CD4-positive, alpha-beta T cell treated with Interleukin-17A for 4 hours (primary cell): ENCODE data around the gene EI24.

ENCODE experiments used
- DNase-seq: peaks from one replicate; pipeline ENCODE4 v3.0.0-alpha.2; 2020; ENCODE audit warnings: mixed read lengths

Gene EI24

DNA sequence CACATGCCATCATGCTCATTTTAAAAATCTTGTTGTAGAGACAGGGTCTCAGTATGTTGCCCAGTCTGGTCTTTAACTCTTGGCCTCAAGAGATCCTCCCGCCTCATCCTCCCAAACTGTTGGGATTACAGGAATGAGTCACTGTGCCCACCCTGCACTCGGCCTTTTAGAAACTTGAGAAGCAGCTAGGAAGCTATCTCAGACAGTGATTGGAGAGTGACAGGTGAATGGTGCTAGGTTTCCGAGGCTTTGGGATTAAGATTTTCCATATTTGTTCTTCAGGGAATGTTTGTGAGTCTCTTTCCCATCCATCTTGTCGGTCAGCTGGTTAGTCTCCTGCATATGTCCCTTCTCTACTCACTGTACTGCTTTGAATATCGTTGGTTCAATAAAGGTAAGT lies 10.5 kb downstream of the EI24 start:
- DNase-seq, result no peak

DNA sequence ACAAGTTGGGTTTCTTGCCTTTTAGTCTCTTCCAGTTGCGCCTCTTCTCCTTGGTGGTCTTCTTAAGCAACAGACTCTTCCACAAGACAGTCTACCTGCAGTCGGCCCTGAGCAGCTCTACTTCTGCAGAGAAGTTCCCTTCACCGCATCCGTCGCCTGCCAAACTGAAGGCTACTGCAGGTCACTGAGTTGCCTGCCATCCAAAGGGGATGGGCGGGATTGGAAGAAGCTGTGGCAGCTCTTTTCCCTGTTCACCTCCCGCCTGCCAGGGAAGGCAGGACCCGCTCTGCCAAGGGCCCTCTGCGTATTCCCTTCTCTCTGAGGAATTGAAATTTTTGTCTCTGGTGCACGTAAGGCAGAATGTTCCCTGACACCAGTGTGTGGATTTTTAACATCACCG lies 14.2 kb downstream of the EI24 start:
- no peak for DNase-seq

DNA sequence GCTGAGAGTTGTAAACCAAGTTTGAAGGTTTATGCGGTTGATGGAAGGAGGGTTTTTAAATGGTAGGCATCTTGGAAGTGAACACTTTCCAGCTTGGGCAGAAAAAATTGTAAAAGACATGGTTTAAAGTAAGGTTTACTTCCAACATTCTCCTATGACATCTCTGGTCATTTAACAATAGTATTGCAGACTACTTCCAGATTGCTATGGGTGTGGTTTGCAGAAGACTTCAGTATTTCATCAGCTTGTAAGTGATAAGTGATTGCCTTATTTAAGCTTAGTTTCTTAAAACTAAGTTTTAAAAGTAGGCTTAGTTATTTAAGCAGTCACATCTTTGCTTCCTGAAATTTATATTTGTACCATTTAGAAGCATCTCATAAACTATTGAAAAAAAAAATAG lies 16.2 kb downstream of the EI24 start:
- DNase-seq, result no peak

DNA sequence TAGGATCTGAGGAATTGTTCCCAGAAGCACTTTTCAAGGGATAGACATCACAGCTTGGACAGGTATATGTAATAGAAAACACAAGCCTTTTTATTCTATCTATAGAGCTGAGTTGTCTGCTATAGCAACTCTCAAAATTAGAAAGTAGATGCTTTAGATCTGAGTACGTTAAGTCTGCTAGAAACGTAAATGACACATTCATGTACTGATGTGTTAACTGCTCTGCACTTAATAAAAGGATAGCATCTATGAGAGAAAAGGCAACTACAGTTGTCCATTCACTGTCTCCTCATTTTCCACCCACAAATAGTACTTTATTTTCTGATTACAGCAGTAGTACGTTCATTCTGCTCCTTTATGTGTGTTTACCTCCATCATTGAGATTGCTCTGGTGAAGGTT lies 17.3 kb downstream of the EI24 start:
- DNase-seq, result no peak

DNA sequence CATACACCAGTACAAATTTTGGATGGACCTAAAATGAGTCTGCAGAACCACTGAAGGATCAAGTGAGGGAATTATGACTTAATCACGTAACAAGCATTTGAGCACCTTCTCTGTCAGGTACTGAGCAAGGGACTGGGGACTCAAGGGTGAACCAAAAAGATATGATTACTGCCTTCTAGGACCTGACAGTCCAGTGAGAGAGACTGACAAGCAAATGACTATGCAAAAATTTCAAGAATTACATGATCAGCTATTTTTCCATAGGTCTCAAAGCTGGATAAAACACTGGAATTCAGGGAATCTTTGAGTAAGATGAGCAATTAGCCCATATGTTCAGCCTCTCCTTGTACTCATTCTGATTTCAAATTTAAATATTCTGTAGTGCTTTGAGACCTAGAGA lies 18.2 kb downstream of the EI24 start:
- no peak for DNase-seq

DNA sequence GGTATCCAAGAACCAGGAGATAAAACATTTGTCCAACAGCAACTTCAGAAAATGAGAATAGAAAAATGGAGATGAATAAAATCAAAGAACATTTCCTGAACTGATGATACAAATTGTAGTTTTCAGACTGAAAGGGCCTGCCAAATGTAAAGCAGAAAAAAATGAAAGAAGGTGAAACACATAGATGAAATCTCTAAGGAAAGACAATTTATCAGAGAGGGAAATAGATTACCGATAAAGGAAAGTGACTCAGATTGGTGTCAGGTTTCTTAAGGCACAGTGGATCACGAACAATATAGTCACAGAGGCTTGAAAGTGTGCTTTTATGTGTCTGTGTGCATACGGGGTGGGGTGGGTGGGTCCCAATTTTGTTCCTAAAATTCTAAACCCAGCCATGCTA lies 19.2 kb downstream of the EI24 start:
- no peak for DNase-seq

DNA sequence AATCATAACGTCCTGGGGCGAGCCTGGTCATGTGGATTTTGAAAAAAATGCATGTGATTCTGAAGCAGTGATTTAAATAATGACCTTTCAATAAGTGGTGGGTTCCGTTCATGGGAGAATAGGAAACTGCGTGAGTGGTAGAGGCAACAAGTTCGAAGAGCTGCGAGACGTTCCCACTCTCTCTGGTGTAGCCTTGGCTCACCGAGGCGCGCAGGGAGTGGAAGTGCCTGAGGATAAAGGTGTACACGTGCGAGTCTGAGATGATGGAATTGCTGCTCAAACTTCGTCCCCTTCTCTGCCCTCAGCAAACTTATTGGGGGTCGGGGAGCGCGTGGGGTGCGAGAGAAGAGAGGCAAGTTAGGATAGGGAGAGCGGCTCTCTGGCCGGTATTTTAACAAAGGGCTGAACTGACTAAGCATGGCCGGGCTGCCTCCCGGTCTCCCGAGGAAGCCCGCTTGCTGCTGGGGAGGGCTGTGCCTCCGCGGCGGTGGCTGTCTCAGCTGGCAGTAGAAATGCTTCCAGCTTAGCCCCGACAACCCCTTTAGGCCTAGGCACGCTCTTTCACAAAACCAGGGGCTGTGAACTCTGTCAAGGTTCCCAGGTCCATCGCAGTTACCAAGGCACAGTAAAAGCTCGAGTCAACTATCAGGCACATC lies 22.5 kb downstream of the EI24 start:
- DNase-seq, result peak; percentile 45

DNA sequence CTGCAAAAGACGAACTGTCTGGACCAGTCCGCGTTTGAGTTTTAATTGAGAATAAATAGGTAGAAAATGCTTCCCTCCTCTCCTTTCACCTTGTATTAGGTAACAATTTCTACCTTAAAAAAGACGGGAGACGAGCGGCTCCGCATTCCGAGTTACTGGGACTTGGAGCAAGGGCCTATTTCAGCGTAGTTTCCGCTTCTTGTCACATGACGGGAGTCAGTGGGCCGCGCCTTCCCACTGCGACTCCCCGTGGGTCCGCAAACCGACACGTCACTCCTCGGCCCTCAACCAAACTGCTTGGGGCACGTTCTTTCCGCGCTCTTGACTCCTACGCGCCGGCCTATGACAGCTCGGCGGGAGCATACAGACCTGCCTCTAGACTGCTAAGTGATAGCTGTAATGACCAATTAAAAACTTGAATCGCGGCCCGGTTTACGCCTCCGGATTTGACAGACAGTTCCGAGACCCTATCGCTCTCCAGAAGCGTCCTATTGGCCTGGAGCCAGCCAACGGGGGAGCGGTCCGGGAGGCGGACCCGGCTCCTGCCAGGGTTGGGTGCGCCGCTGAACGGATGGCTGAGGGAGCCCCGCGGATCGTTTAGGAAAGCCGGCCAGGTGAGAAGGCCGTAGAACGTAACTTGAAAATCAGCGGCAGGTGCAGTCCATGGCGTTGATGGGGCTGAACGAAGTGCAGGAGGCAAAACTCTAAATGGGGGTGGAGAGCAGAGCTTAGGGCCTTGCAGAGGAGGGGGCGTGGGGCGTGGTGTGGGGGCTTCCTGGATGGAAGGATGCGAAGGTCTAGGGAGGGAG lies 23.2 kb downstream of the EI24 start, which contains the start of gene STT3A:
Gene STT3A, plus strand, starts transcription at position 548 of the 809 bp plus-strand sequence. CDS start 3,064 bp downstream, outside the sequence.
- DNase-seq, result peak; percentile 96

DNA sequence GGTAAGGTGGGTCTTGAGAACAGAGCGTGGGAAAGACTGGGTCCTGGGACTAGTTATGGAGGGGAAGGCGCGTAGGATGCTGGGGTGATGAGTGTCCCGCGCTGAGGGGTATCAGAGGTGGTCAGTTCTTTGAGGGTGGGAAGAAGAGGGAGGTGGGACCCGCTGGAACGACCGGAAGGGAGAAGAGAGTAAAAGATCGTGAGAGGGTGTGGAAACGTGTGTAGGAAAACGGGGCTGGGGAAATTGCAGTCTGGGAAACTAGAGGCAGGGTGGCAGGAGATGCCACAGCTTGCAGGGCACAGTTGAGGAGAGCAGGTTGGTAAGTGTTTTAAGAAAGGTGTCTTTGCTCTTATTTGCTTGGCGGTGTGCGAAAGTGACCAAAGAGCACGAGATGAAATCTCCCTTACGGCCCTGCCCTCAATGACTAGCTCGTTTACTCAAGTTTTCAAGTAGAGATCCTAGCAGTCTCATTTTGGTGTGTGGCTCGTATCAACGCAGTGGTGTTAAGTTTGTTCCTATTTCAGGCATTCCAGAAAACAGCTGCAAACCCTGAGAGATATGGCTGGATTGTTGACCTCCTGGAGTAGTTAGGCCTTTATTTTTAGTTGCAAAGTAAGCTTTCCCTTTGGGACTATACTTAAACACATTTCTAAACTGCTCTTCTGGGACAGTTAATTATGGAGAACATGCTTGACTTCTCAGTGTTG lies 24.0 kb downstream of the EI24 start:
- no peak for DNase-seq

DNA sequence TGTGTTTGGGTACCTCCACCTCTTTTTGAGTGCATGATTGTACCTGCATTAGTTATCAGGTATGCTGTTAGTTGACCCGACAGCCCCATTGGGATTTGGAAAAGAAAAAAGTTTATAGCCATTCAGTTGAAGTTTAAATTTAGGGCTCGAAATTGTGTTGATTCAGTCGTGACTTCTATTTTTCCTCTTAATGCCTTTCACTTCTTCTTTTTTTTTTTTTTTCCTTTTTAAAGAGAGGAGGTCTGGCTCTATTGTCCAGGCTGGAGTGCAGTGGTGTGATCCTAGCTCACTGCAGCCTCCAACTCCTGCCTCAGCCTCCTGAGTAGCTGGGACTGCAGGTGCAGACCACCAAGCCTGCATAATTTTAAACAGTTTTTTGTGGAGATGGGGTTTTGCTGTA lies 25.7 kb downstream of the EI24 start:
- no peak for DNase-seq

DNA sequence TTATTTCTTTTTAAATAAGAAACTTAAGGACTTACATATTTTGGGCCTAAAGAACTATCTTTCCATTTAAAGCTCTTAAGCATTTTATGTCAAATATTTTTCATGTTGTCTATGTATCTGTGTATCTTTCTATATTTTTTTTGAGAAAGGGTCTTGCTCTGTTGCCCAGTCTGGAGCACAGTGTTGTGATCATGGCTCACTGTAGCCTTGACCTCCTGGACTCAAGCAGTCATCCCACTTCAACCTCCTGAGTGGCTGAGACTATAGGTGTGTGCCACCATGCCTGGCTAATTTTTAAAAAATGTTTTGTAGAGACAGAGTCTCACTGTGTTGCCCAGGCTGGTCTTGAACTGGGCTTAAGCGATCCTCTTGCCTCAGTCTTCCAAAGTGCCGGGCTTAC lies 31.4 kb downstream of the EI24 start:
- DNase-seq, result no peak

DNA sequence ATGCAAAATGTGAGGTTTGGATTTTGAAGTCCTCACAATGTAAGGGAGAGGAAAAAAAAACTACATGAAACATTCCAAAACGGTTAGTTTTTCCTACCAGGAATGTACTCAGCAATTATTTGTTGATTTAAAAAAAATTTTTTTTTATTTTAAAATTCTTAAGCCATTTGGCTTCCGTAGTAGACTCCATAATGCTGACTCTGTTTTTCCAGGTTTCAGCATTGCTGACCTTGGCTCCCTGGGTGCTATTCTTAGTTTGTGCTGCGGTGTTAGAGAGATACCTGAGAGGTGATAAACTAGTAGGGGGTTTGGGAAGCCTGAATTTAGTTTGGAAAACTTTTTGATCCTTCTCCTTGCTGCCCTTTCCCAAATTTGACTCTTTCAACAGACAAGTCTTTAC lies 33.9 kb downstream of the EI24 start:
- no peak for DNase-seq

DNA sequence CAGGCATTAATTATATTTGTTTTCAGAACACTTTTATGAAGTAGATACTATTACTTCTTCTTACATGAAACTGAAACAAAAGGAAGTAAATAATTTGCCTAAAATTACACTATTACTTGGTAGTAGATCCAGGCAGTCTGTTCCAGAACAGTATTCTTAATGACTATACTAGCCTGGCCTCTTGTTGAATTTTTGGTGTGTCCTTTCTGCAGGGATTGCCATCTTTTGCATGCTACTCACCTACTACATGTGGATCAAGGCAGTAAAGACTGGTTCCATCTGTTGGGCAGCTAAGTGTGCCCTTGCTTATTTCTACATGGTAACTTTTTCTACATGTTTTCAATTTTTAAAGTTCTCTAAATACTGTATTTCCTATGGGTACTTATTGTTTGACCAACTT lies 36.1 kb downstream of the EI24 start:
- DNase-seq, result no peak

DNA sequence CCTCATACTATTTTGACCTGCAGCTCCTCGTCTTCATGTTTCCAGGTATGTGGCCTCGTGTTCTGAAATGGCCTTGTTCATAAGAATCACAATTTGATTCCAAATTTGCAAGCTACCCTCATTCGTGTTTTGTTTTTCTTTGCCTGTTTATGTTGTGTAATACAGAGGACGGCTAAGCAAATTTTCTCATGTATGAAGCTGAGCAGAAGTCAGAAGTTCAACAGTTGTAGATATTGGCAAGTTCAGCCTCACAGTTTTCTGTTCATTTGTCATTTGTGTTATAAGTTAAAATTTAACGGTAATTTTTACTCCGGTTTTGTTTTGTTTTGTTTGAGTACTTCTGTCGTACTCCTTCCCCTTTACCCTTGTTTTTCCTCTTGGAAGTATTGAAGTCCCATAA lies 40.3 kb downstream of the EI24 start:
- no peak for DNase-seq

DNA sequence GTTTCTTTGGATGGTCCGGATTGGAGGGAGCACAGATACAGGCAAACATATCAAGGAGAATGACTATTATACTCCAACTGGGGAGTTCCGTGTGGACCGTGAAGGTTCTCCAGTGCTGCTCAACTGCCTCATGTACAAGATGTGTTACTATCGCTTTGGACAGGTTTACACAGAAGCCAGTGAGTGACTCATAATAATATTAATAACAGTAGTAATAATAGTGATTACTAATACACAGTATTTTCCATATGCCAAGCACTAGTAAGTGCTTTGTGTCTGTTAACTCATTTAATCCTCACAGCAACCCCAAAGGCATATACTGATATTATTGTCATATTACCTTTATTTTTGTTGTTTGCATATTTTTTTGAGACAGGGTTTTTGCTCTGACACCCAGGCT lies 49.1 kb downstream of the EI24 start:
- no peak for DNase-seq

DNA sequence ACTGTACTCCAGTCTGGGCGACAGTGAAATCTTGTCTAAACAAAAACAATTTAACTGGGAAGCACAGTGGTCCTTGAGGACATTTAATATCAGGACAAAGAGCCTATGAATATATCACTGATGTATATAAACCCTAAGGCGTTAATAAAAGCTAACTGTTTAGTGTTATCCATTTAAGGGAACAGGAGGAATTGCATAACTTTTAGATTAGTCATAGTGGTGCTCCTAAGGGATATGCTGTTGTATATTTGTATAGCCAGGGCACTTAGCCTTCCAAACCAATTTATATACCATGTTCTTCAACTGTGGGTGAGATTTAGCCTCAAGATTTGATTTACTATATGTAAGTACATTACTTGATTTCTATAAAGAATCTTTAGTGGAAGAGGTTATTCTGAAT lies 52.7 kb downstream of the EI24 start:
- DNase-seq, result no peak

DNA sequence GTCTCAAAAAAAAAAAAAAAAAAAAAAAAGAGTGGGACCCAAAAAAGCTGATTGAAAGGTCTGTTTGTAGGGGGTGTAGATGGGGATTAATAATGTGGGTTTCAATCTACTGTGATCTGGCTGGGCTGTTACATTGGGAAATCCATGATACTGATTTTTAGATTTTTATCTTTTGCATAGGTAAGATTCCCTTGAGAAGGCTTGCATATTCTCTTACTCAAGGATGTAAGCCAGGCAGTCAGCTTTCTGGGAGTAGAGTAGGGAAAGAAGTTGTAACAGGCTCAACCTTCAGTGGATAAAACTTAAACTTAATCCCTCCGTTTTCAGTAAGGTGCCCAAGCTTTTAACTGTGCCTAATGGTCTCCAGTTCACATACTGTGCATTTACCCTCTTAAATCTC lies 53.8 kb downstream of the EI24 start:
- DNase-seq, result no peak

DNA sequence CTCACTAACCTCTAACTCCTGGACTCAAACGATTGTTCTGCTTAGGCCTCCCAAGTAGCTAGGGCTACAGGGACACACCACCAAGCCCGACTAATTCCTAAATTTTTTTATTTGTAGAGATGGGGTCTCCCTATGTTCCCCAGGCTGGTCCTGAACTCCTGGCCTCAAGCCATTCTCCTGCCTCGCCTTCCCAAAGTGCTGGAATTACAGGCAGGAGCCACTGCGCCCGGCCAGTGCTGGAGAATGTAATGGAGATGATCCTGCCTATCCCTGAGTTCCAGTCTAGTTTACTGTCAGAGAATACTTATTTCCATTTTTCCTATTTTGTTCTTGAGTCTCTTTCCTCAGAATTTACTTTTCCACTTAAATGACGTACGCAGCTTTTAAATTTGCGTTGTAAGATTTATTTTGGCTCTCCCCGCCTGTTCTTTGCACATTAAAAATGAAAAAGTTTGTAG lies 55.5 kb downstream of the EI24 start, which contains the start of gene CHEK1:
Gene CHEK1, plus strand, starts transcription at position 408 of the 458 bp plus-strand sequence. CDS start 1,606 bp downstream, outside the sequence.
- no peak for DNase-seq

DNA sequence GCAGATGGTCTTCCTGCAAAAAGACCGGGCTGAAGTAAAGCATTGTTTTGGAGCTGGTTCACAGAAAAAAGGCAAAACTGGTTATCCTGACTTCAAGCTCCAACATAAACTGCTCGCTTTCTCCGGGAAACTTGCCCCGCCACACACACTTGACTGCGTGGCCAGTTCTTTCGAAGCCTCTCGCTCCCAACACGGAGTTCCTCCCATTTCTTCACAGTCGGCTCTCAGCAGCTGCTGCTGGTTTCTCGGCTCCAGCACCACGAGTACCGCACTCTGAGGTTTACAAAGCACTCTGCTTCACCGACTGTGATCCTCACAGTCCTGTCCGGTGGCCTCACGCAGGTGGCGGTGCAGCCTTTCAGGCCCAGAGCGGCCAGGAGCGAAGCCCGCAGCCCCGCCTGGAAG lies 56.0 kb downstream of the EI24 start:
- DNase-seq, result no peak

DNA sequence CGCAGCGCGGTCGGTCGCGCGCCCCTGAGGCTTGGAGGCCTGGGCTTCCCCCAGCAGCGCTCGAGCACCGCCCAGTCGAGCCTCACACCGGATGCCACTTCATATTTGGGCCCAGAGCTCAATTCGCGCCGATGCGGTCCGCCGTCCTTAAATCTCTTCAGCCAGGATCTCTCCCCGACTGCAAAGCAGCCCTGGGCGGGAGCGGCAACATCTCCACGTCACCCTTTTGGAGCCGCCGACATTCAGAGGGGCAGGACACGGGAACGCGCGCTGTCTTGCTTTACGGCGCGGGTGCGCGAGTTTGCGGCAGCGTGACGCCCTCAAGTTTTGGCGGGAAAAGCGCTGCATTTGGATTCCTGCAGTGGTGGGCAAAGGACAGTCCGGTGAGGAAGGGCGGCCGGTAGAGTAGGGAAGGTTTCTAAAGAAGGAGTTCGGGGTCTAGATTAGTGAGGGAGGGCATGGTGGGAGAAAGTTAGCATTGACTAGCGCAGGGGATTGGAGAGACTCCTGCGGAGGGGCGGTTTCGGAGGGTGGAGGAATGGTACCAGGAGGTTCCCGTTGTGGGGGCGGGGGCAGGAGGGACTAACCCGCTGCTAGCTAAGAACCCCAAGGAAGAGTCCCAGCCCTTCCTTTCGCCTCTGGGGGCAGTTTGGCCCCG lies 56.5 kb downstream of the EI24 start:
- DNase-seq, result peak; percentile 85

DNA sequence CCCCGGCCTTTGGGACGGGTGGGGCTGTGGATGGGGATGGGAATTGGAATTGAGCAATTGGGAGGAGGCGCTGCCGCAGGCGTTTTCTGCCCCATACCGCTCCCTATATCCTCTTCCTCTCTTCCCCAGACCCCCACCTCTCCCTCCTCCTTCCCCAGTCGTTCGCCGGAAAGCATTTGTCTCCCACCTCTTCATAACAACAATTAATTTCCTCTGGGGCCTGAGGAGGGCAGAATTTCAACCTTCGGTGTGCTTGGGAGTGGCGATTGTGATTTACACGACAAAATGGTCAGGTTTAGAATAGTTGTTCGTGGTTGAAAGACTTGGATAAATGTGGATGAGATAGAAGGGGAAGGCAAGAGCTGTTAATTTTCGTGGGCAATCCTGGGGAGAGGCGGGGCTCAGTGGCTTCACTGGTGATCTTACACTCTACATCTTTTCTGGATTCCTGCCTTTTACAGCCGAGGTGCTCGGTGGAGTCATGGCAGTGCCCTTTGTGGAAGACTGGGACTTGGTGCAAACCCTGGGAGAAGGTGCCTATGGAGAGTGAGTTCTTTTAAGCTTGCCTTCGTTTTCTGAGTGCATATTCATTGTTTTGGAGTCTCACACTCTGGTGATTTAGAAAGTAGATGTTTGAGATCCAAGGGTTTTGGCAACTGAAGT lies 57.1 kb downstream of the EI24 start:
- DNase-seq, result peak; percentile 23

DNA sequence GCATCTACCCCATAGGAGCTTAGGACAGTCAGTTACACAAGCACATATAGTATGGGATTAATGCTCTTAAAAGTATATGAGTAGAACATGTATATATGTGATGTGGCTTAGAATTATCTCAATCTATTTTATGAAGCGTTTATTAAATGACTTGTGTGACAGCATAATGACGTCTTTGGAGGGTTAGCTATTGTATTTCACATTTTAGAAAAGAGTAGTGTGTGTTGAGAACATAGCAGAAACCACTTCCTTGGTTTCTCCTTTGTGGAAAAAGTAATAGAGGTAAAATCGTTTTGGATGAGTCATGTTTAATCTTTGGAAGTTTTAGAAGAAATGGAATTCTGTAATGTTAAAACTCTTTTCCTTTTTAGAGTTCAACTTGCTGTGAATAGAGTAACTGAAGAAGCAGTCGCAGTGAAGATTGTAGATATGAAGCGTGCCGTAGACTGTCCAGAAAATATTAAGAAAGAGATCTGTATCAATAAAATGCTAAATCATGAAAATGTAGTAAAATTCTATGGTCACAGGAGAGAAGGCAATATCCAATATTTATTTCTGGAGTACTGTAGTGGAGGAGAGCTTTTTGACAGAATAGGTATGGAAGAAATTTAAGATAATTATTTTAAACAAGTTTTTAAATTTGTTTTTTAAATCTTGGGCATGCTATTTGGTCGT lies 58.1 kb downstream of the EI24 start:
- no peak for DNase-seq
